ENCODE data around the gene WNK1.

The WNK1 gene

DNA sequence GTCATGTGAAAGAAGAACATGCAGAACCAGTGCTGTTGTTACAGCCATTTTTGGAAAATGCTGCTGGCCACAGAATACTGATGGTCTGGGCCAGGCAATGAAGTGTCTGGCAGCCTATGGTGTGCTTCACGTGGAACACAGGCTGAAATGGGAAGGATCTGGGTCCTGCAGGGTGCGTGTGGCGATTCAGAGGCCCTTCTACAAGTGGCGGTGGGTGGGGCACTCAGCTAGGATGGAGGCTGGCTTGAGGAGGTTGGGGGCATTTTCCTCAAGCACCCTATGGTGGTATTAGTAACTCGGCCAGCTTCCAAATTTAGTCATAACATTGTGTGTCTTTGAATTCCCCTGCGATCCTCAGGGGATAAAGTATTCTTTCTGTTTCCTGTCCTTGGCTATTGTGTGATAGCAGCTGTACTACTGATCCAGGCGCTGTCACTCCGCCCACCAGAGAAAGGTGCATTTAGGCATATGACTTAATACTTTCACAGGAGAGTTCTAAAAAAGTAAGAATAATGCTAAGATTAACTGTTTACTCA is 206.3 kb downstream of the WNK1 start:
- no peak for DNase-seq
